GM12875 (cell line): ENCODE measurements around the gene S100A13.

Source experiments
- H3K4me3 ChIP-seq: one replicate; pipeline ENCODE4 v1.5.1; 2011; ENCODE audit warnings: low read depth, low read length, control low read depth
- CTCF ChIP-seq: IDR thresholded peaks from 2 replicates; pipeline ENCODE4 v1.5.1; 2011; ENCODE audit warnings: low read depth, mild to moderate bottlenecking, control low read depth, inconsistent platforms, low read length, moderate library complexity, borderline replicate concordance; ENCODE audit not compliant: insufficient read depth

Gene S100A13

GRCh38 chr1:153624965-153625611 is 2.2 kb downstream of the S100A13 start:
- no peak for TF ChIP-seq CTCF
- H3K4me3 ChIP-seq = no peak overlapping the region

- no peak overlapping the region for H3K4me3 ChIP-seq
Observed at GRCh38 chr1:153623101-153623500, 4.2 kb downstream of the S100A13 start.

GRCh38 chr1:153619171-153619570 is 8.1 kb downstream of the S100A13 start:
- H3K4me3 ChIP-seq = no peak overlapping the region
- TF ChIP-seq CTCF = no peak

More at GRCh38 chr1:153623101-153623500, 4.2 kb downstream of the S100A13 start:
- TF ChIP-seq CTCF = no peak

GRCh38 chr1:153617663-153618062 is 9.6 kb downstream of the S100A13 start:
- TF ChIP-seq CTCF = peak; percentile 77
- H3K4me3 ChIP-seq = no peak overlapping the region

GRCh38 chr1:153616917-153617311 is 10.4 kb downstream of the S100A13 start:
- no peak for TF ChIP-seq CTCF
- no peak overlapping the region for H3K4me3 ChIP-seq

GRCh38 chr1:153616144-153616916 is 11.0 kb downstream of the S100A13 start, which contains the start of gene S100A14:
TSS of gene S100A14 (minus strand) at chr1:153616325. CDS start at chr1:153615858, 467 bp downstream.
- H3K4me3 ChIP-seq = no peak within 1 kb of the TSS
- TF ChIP-seq CTCF = no peak

GRCh38 chr1:153615406-153615805 is 11.9 kb downstream of the S100A13 start:
- H3K4me3 ChIP-seq = no peak overlapping the region
- no peak for TF ChIP-seq CTCF
